ENCODE results near the gene EPS8L1.

The EPS8L1 gene

GRCh38 chr19:55080121-55080967, 4.7 kb downstream of the EPS8L1 start:
- DNase-seq (ENCODE audit: low read depth in 2 of 2) = no peak

- peak; percentile 72 to 82 for DNase-seq (ENCODE audit: low read depth in 2 of 2)
Measured at GRCh38 chr19:55080968-55081769, 5.5 kb downstream of the EPS8L1 start.

- DNase-seq (ENCODE audit: low read depth in 2 of 2) = no peak
Measured at GRCh38 chr19:55081770-55082019, 6.0 kb downstream of the EPS8L1 start.

- no peak for DNase-seq (ENCODE audit: low read depth in 2 of 2)
Measured at GRCh38 chr19:55082020-55082851, 6.6 kb downstream of the EPS8L1 start.

GRCh38 chr19:55083004-55083850, 7.6 kb downstream of the EPS8L1 start:
- no peak for DNase-seq (ENCODE audit: low read depth in 2 of 2)

- DNase-seq (ENCODE audit: low read depth in 2 of 2) = no peak
Measured at GRCh38 chr19:55084416-55084815, 8.7 kb downstream of the EPS8L1 start.

- no peak for DNase-seq (ENCODE audit: low read depth in 2 of 2)
Measured at GRCh38 chr19:55085923-55086715, 10.4 kb downstream of the EPS8L1 start.

GRCh38 chr19:55086730-55087541, 11.3 kb downstream of the EPS8L1 start:
- no peak for DNase-seq (ENCODE audit: low read depth in 2 of 2)

GRCh38 chr19:55087542-55087901, 11.9 kb downstream of the EPS8L1 start:
- no peak for DNase-seq (ENCODE audit: low read depth in 2 of 2)

GRCh38 chr19:55088021-55088451, 12.4 kb downstream of the EPS8L1 start:
- DNase-seq (ENCODE audit: low read depth in 2 of 2) = no peak

- peak; percentile 55 to 71 for DNase-seq (ENCODE audit: low read depth in 2 of 2)
Measured at GRCh38 chr19:55088543-55089341, 13.1 kb downstream of the EPS8L1 start.

GRCh38 chr19:55089342-55089944, 13.8 kb downstream of the EPS8L1 start:
- no peak for DNase-seq (ENCODE audit: low read depth in 2 of 2)

- no peak for DNase-seq (ENCODE audit: low read depth in 2 of 2)
Measured at GRCh38 chr19:55090564-55090963, 14.9 kb downstream of the EPS8L1 start.

GRCh38 chr19:55091126-55091910, 15.6 kb downstream of the EPS8L1 start:
- no peak for DNase-seq (ENCODE audit: low read depth in 2 of 2)

- no peak for DNase-seq (ENCODE audit: low read depth in 2 of 2)
Measured at GRCh38 chr19:55091955-55092354, 16.3 kb downstream of the EPS8L1 start.

- no peak for DNase-seq (ENCODE audit: low read depth in 2 of 2)
Measured at GRCh38 chr19:55092423-55093318, 17.0 kb downstream of the EPS8L1 start.
